Stimulated activated memory B cell treated with anti-CD40 and anti-IgM and Interleukin-4, amounts not matched to agents 10 μg/mL and 1 μg/mL and 100 μg/mL, for 72 hours (primary cell): ENCODE results near the gene ATXN7L3.
"Not testable (repeated sequence)": the region's sequence is repeated elsewhere in the genome, so short reads cannot be mapped to it uniquely, and the experiment has no call there.

Experiments
- ATAC-seq: fragments of 150-1000 bp; cut with Tn5 transposase; 2 replicates; pipeline ENCODE4 v1.10.0; 2021
- H3K27ac Mint-ChIP-seq: one replicate; pipeline ENCODE4 v1.8.0; 2022; ENCODE audit warnings: mild to moderate bottlenecking, mixed read lengths
- H3K27me3 Mint-ChIP-seq: one replicate; pipeline ENCODE4 v1.8.0; 2022; ENCODE audit warnings: mixed read lengths
- H3K36me3 Mint-ChIP-seq: one replicate; pipeline ENCODE4 v1.8.0; 2022; ENCODE audit warnings: mixed read lengths
- H3K4me1 Mint-ChIP-seq: one replicate; pipeline ENCODE4 v1.8.0; 2022; ENCODE audit warnings: mixed read lengths
- H3K4me3 Mint-ChIP-seq: one replicate; pipeline ENCODE4 v1.8.0; 2022; ENCODE audit warnings: mild to moderate bottlenecking, moderate library complexity, mixed read lengths
- H3K9me3 Mint-ChIP-seq: one replicate; pipeline ENCODE4 v1.8.0; 2022; ENCODE audit warnings: mixed read lengths

Gene ATXN7L3, protein sequence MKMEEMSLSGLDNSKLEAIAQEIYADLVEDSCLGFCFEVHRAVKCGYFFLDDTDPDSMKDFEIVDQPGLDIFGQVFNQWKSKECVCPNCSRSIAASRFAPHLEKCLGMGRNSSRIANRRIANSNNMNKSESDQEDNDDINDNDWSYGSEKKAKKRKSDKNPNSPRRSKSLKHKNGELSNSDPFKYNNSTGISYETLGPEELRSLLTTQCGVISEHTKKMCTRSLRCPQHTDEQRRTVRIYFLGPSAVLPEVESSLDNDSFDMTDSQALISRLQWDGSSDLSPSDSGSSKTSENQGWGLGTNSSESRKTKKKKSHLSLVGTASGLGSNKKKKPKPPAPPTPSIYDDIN

DNA sequence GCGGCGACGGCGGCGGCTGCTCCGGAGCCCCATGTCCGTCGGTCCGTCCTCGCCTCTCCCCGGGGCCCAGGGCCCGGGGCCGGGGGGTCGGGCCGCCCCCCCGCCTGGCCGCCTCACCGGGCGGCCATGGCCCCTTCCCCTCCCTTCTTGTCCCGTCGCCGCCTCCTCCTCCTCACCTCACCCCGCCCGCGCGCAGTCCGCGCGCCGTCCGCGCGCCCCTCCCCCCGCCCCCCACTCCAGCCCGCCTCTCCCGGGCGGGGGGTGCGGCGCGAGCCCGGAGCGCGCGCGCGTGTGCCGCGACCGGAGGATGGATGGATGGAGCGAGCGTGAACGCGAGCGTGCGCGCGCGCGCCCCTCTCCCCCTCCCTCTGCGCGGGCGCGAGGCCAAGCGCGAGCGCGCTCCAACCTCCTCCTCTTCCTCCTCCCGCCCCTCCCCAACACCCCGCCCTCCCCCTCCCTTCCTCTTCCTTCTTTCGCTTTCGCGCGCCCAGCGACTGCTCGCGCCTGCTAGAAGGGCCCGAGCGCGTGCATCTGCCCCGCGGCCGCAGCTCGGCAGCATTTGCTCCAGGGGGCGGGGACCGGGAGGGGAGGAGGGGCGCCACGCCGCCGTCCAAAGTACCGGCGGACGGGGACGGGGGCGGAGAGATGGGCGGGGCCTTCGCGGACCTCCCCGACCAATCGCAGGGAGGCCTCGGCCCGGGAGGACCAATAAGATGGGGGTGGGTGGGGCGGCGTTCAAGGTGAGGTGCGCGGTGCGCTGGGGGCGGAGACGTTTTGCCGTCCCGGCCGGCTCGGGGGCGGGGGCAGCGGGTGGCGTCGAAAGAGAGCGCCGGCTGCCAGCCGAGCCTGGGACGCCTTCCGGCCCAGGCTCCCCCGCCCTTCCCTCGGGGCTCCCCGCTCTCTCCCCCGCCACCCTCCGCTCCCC, at the start of gene ATXN7L3:
TSS of gene ATXN7L3 (minus strand) at position 332 of the 925 bp plus-strand sequence. CDS start 1,814 bp downstream, outside the sequence.
- Mint-ChIP-seq H3K27me3 (no peaks in the 10 kb centered on the region), H3K27ac (peak within 1 kb of the TSS; percentile 93), H3K9me3 (no peaks in the 10 kb centered on the region), H3K4me3 (peak within 1 kb of the TSS; percentile 88), H3K4me1 (peaks cover 48% of the 10 kb centered on the region), H3K36me3 (peaks cover 33% of the 10 kb centered on the region)
- peak; percentile 91 for ATAC-seq

DNA sequence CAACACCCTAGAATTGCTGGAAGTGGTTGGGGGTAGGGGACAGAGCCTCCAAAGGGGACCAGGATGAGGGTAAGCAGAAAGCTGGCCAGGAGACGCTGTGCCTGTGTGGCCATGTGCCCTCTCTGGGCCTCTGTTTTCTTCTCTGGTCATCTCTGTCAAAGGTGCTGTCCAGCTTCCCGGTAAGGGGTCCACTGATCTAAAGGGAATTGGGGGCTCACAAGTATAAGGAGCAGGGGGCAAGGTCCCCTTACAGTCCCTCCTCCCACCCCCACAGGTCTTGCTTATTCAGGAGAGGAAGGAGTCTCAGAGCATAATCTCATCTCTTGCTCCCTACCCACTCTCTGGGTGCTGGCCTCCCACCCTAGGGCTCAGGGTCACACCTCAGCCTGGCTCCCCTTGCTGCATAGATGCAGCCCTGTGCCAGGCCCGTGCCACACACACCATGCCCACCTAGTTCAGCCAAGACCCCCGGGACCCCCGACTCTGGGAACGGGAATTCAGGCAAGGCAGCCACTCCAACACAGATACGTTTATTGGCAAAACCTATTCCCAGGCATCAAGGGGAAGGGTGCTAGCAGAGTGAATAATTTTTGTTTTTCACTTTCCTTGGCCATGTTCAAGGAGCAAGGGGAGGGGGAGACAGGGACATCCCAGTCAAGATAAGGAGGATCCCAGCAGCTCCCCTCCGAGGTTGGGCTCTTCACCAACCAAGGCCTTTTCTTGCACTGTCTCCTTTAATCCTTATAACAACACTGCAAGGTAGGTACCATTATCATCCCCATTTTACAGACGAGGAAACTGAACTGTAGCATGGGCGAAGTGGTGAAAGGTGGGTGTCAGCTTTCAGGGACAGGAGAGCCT, 48.4 kb upstream of the ATXN7L3 start:
- peak overlapping the region; percentile 73 for H3K27ac Mint-ChIP-seq
- H3K4me3 Mint-ChIP-seq: no peak overlapping the region
- ATAC-seq: no peak

DNA sequence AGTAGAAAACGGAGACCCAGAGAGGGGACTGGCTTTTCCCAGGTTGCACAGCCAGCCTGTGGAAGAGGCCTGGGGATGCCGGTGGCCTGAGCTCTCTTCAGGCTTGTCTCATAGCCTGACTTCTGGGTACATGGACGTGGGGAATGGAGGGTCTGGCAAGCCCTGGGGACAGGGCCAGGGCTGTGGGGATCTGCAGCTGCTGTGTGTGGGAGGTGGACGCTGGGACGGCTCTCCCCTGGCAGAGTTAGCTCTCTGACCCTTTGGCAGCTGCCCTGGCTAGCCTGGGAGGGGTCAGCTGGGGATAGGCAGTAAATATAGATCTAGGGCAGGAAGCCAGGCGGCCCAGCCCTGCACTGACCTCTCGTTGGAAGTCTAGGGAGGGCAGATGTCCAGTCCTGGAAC, 47.8 kb upstream of the ATXN7L3 start:
- Mint-ChIP-seq H3K36me3 (no peaks in the 10 kb centered on the region), H3K4me1 (peaks cover 44% of the 10 kb centered on the region), H3K9me3 (no peaks in the 10 kb centered on the region), H3K27ac (peak overlapping the region; percentile 73), H3K4me3 (no peak overlapping the region), H3K27me3 (no peaks in the 10 kb centered on the region)
- no peak for ATAC-seq

More for the DNA sequence above, 48.4 kb upstream of the ATXN7L3 start:
- no peaks in the 10 kb centered on the region for H3K9me3 Mint-ChIP-seq
- H3K27me3 Mint-ChIP-seq: no peaks in the 10 kb centered on the region
- H3K4me1 Mint-ChIP-seq: peaks cover 38% of the 10 kb centered on the region
- no peaks in the 10 kb centered on the region for H3K36me3 Mint-ChIP-seq

DNA sequence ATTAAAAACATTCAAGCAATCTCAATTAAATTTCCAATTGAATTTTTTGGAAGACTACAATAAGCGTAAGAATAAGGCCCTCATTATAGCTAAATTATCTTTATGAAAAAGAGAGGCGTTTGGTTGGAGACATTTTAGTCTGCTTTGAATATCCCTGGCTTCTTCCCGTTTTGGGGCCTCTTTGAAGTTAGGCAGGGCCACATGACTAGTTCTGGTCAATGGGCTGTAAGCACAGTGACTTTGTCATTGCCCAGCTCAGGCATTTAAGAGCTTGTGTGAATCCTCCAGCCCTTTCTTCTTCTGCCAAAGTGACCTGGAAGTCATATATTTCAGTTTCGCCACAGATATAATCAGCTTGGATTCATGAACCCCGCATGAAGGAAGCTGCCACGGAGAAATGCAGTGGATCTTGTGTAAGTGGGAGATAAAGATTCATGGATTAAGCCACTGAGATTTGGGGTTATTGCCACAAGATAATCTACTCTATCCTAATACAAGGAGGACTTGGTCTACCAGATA, 41.5 kb upstream of the ATXN7L3 start:
- H3K27ac Mint-ChIP-seq: no peak overlapping the region
- no peak for ATAC-seq

DNA sequence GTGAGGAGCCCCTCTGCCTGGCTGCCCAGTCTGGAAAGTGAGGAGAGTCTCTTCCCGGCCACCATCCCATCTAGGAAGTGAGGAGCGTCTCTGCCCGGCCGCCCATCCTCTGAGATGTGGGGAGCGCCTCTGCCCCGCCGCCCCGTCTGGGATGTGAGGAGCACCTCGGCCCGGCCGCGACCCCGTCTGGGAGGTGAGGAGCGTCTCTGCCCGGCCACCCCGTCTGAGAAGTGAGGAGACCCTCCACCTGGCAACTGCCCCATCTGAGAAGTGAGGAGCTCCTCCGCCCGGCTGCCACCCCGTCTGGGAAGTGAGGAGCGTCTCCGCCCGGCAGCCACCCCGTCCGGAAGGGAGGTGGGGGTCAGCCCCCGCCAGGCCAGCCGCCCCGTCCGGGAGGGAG, 38.2 kb upstream of the ATXN7L3 start:
- H3K9me3 Mint-ChIP-seq, H3K36me3 Mint-ChIP-seq, H3K4me3 Mint-ChIP-seq, ATAC-seq, H3K27ac Mint-ChIP-seq, H3K27me3 Mint-ChIP-seq: not testable (repeated sequence)
- peaks cover 18% of the 10 kb centered on the region for H3K4me1 Mint-ChIP-seq

More for the DNA sequence above, 41.5 kb upstream of the ATXN7L3 start:
- Mint-ChIP-seq H3K9me3 (no peaks in the 10 kb centered on the region), H3K4me3 (no peak overlapping the region), H3K27me3 (no peaks in the 10 kb centered on the region), H3K4me1 (peaks cover 13% of the 10 kb centered on the region), H3K36me3 (no peaks in the 10 kb centered on the region)

DNA sequence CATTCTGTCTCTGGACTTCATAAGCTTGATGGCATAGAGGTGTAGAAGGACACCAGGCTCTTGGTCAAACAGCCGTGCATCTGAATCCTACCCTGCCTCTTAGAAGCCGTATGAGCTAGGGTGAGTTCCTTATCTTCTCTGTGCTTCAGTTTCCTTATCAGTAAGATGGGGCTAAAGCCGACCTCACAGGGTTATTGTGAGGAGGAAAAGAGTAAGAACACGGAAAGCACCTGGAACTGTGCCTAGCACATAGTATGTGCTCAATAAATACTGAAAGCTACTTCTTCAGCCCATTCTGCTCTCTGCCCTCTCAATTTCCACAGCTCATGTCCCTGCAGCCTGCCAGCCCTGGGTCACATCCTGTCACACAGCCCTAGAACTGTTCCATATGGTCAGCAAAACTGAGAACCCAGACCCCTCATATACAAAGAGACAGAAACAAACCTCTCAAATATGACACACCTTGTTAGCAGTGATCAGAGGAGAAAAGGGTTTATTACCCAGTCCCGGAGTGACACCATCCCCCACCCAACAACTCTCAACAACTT, 36.8 kb upstream of the ATXN7L3 start:
- Mint-ChIP-seq H3K4me3 (no peak overlapping the region), H3K27ac (no peak overlapping the region), H3K4me1 (peaks cover 13% of the 10 kb centered on the region), H3K27me3 (peaks cover 19% of the 10 kb centered on the region), H3K9me3 (no peaks in the 10 kb centered on the region), H3K36me3 (no peaks in the 10 kb centered on the region)
- ATAC-seq: no peak

DNA sequence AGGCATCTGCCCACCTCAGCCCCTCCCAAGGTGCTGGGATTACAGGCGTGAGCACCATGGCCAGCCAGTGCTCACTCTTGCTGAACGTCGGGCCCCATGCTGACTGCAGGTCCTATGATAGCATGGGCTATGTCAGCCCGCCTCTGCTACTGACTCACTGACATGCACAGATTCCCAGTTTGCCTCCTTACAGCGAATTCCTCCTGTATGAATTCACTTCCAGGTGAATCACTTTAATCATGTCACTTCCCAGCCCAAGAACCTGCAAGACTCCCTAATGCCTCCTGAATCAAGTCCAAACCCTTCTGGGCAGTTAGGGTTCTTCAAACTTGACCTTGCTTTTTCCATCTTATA, 35.9 kb upstream of the ATXN7L3 start:
- Mint-ChIP-seq H3K27me3 (peaks cover 19% of the 10 kb centered on the region), H3K4me1 (peaks cover 13% of the 10 kb centered on the region), H3K4me3 (no peak overlapping the region), H3K9me3 (no peaks in the 10 kb centered on the region), H3K27ac (no peak overlapping the region), H3K36me3 (no peaks in the 10 kb centered on the region)
- no peak for ATAC-seq

DNA sequence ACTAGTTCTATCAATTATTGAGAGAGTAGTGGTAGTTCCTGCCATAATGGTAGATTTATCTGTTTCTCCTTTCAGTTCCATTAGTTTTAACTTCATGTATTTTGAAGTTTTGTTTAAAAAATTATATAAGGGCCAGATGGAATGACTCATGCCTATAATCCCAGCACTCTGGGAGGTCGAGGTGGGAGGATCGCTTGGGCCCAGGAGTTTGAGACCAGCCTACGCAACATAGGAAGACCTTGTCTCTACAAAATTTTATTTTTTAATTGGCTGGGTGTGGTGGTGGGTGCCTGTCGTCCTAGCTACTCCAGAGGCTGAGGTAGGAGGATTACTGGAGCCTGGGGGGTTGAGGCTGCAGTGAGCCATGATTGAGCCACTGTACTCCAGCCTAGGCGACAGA, 33.9 kb upstream of the ATXN7L3 start:
- H3K27me3 Mint-ChIP-seq: peaks cover 19% of the 10 kb centered on the region
- H3K4me1 Mint-ChIP-seq: peaks cover 13% of the 10 kb centered on the region
- no peak overlapping the region for H3K27ac Mint-ChIP-seq
- no peak for ATAC-seq
- no peaks in the 10 kb centered on the region for H3K9me3 Mint-ChIP-seq
- H3K36me3 Mint-ChIP-seq: no peaks in the 10 kb centered on the region
- no peak overlapping the region for H3K4me3 Mint-ChIP-seq

DNA sequence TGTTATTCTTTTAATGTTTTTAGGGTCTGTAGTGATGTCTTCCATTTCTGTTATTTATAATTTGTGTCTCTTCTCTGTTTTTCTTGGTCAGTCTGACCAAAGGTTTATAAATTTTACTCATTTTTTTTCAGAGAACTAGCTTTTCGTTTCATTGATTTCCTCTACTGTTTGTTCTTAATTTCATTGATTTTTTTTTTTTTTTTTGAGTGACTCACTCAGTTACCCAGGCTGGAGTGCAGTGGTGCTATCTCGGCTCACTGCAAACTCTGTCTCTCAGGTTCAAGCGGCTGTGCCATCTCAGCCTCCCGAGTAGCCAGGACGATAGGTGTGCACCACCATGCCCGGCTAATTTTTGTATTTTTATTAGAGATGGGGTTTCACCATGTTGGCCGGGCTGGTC, 32.4 kb upstream of the ATXN7L3 start:
- Mint-ChIP-seq H3K27me3 (peaks cover 19% of the 10 kb centered on the region), H3K9me3 (no peaks in the 10 kb centered on the region), H3K27ac (no peak overlapping the region), H3K36me3 (no peaks in the 10 kb centered on the region), H3K4me3 (no peak overlapping the region), H3K4me1 (peaks cover 13% of the 10 kb centered on the region)
- ATAC-seq: no peak

DNA sequence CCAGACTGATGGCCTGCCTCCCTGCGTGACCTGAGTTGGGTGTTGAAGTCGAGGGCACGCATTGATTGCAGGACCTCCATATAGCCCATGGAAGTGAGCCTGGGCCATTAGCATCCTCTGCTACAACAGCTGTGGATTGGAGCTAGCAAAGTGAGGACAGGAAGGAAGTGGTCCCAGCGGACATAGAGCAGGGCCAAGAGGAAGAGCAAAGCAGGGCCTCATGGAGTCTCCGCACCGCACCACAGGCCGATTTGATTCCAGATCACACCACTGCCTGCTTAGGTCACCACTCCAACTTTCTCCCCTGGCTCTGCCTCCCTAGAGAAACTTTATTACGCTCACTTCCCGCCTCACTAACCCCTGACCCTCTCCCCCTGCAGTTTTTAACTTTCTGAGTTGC, 30.5 kb upstream of the ATXN7L3 start:
- Mint-ChIP-seq H3K9me3 (no peaks in the 10 kb centered on the region), H3K4me1 (peaks cover 5% of the 10 kb centered on the region)
- ATAC-seq: no peak

DNA sequence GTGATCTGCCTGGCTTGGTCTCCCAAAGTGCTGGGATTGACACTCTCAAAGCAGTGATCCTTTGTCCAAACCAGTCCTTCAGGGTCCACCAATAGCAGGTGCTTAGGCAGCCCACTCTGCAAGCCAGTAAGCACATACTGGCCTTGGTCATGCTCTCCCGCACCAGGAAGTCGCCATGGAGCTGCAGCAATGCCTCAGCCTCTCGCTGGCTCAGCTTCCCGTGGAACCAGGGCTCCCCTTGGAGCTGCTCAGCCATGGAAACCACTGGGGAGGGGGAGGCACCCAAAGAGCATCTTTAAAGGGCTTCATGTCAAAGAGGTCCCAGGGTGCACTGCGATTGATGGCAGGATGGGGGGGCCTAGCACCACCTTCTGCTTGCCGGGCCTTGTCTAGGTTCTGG, 29.4 kb upstream of the ATXN7L3 start:
- Mint-ChIP-seq H3K9me3 (no peaks in the 10 kb centered on the region), H3K27ac (no peak overlapping the region), H3K4me1 (no peaks in the 10 kb centered on the region), H3K27me3 (peaks cover 10% of the 10 kb centered on the region), H3K4me3 (no peak overlapping the region), H3K36me3 (no peaks in the 10 kb centered on the region)
- no peak for ATAC-seq

More for the DNA sequence above, 30.5 kb upstream of the ATXN7L3 start:
- peaks cover 14% of the 10 kb centered on the region for H3K27me3 Mint-ChIP-seq
- no peak overlapping the region for H3K27ac Mint-ChIP-seq
- no peaks in the 10 kb centered on the region for H3K36me3 Mint-ChIP-seq
- H3K4me3 Mint-ChIP-seq: no peak overlapping the region

DNA sequence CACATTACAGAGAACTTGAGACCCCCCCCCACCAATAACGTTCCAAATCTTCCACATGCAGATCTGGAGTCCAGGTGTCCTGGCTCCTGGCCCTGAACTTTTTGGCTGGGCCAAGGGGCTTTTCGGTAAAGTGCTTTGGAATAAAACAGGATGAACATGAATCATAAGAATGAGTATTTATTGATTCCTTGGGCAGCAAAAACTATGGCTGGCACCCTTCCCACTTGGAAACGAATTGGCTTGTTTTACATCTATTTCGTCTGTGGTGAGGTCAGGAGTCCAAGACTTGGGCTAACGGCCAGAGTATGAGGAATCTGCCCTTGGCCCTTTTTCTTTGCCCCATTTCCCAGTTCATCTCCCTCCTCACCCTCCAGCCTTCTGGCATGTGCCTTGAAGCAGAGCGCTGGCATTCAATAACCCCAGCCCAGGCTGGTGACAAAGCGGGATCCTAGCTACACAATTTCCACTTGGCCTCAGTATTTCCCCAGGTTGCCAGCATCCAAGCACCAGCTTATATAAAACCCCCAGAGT, 23.9 kb upstream of the ATXN7L3 start:
- no peaks in the 10 kb centered on the region for H3K27me3 Mint-ChIP-seq
- H3K9me3 Mint-ChIP-seq: no peaks in the 10 kb centered on the region
- no peak overlapping the region for H3K4me3 Mint-ChIP-seq
- no peaks in the 10 kb centered on the region for H3K36me3 Mint-ChIP-seq
- no peak overlapping the region for H3K27ac Mint-ChIP-seq
- ATAC-seq: no peak
- peaks cover 8% of the 10 kb centered on the region for H3K4me1 Mint-ChIP-seq

DNA sequence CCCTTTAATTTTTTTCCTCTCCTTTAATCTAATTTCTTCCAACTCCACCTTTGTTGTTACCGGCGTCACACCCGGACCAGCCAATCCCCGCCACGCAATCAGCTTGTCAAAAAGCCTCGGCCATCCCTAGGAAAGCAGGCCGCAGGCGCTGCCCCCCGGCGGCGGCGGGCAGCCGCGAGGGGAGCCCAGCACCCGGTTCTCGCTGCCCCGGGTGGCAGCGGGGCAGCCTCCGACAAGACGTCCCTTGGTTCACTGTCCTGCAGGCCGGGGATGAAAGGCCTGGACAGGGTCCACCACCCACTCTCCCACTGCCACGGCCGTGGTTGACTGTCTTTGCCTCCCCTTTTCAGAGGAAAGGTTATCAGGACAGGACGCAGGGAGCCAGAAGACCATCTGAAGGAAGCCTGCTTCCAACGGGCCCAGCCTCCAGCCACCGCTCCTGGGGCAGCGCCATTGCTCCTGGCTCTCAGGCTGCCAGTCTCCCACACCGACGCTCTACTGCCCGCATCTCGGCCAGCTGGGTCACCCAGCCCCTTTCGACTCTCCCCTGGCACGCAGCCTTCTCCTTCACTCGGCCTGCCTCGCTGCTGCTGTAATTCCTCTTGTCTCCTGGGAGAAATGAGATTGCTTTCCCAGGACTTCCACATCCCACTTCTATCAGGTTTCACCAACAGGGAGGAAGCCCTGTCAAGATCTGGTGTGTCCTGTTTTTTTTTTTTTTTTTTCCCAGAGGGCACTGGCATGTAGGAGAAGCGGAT, 22.6 kb upstream of the ATXN7L3 start:
- no peaks in the 10 kb centered on the region for H3K27me3 Mint-ChIP-seq
- H3K36me3 Mint-ChIP-seq: no peaks in the 10 kb centered on the region
- H3K27ac Mint-ChIP-seq: peak overlapping the region; percentile 90
- H3K4me3 Mint-ChIP-seq: peak overlapping the region; percentile 89
- no peaks in the 10 kb centered on the region for H3K9me3 Mint-ChIP-seq
- no peak for ATAC-seq
- H3K4me1 Mint-ChIP-seq: peaks cover 16% of the 10 kb centered on the region

DNA sequence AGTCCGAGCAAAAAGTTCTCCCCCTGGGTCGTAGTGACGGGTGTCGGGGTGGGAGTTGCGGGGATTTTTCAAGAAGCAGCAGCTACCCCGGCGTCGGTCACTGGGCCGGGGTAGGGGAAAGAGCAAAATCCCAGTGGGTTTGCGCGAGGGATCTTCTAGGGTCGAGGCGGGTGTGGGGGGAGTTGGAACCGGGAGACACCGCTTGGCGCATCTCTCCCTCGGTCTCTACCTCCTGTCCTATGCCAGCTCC, 22.1 kb upstream of the ATXN7L3 start:
- Mint-ChIP-seq H3K4me1 (peaks cover 21% of the 10 kb centered on the region), H3K27me3 (no peaks in the 10 kb centered on the region), H3K36me3 (peaks cover 3% of the 10 kb centered on the region), H3K27ac (peak overlapping the region; percentile 90), H3K9me3 (no peaks in the 10 kb centered on the region), H3K4me3 (peak overlapping the region; percentile 89)
- ATAC-seq: no peak
